CD14-positive monocyte (primary cell): ENCODE data around the gene TP73. TPM values are rescaled to one million over a fixed set of nuclear protein-coding genes. Genes with fewer than 3 reads are reported as not detected.

Source experiments
- DNase-seq, 3 donors: peaks; one replicate each; pipeline ENCODE4 v3.0.0-alpha.2; 2011 to 2022
- H2AFZ ChIP-seq: 2 replicates; pipeline ENCODE4 v1.6.0; 2012; ENCODE audit warnings: mild to moderate bottlenecking, low read depth, low read length, inconsistent platforms; ENCODE audit not compliant: insufficient read depth, poor library complexity, severe bottlenecking
- H3K27ac ChIP-seq, 2 donors: 1 replicate in 1 of 2; 2 replicates in 1 of 2; pipeline ENCODE4 v1.5.1; 2012 to 2013; ENCODE audit warnings: low read length in 2 of 2, control low read depth in 1 of 2, inconsistent platforms in 1 of 2, low read depth in 1 of 2, mild to moderate bottlenecking in 1 of 2
- H3K27me3 ChIP-seq, 2 donors: one replicate each; pipeline versions ENCODE4 v1.6.0 to v1.6.1; 2011 to 2013; ENCODE audit warnings: low read length in 2 of 2; ENCODE audit not compliant: control insufficient read depth in 2 of 2, insufficient read depth in 2 of 2
- H3K36me3 ChIP-seq, 2 donors: replicated peaks in 1 of 2; 1 replicate in 1 of 2; 2 replicates in 1 of 2; pipeline versions ENCODE4 v1.5.1 to v1.6.1; 2012 to 2013; ENCODE audit warnings: low read length in 2 of 2, control low read depth in 1 of 2, inconsistent platforms in 1 of 2, mild to moderate bottlenecking in 1 of 2; ENCODE audit not compliant: insufficient read depth in 2 of 2, control insufficient read depth in 1 of 2
- H3K4me1 ChIP-seq, 2 donors: 1 replicate in 1 of 2; 2 replicates in 1 of 2; pipeline versions ENCODE4 v1.5.1 to v1.6.1; 2012 to 2013; ENCODE audit warnings: low read length in 2 of 2, control low read depth in 1 of 2, inconsistent platforms in 1 of 2, mild to moderate bottlenecking in 1 of 2, moderate library complexity in 1 of 2; ENCODE audit not compliant: insufficient read depth in 2 of 2, control insufficient read depth in 1 of 2
- H3K4me2 ChIP-seq: replicated peaks from 2 replicates; pipeline ENCODE3; 2012; ENCODE audit warnings: low read length, moderate library complexity, mild to moderate bottlenecking; ENCODE audit not compliant: poor library complexity, severe bottlenecking; ENCODE audit errors: extremely low read depth
- H3K4me3 ChIP-seq, 3 experiments: fragments of 200-600 bp in 1 of 3; sonication (generic) in 1 of 3; replicated peaks in 1 of 3; 1 replicate in 2 of 3; 2 replicates in 1 of 3; pipeline ENCODE4 v1.5.1; 2011 to 2013; ENCODE audit warnings: low read length in 3 of 3, mild to moderate bottlenecking in 3 of 3, control low read depth in 2 of 3, low read depth in 2 of 3, inconsistent platforms in 1 of 3, moderate library complexity in 1 of 3
- H3K79me2 ChIP-seq: 2 replicates; pipeline ENCODE4 v1.6.0; 2012; ENCODE audit warnings: mild to moderate bottlenecking, control low read depth, inconsistent platforms, low read length, moderate library complexity; ENCODE audit not compliant: insufficient read depth
- H3K9ac ChIP-seq: 2 replicates; pipeline ENCODE4 v1.6.0; 2017; ENCODE audit warnings: low read length, mild to moderate bottlenecking; ENCODE audit not compliant: insufficient read depth, poor library complexity, severe bottlenecking
- H3K9me3 ChIP-seq, 2 donors: replicated peaks in 1 of 2; 1 replicate in 1 of 2; 2 replicates in 1 of 2; pipeline versions ENCODE4 v1.5.1 to v1.6.1; 2012 to 2013; ENCODE audit warnings: low read length in 2 of 2, control low read depth in 1 of 2; ENCODE audit not compliant: control insufficient read depth in 1 of 2, insufficient read depth in 1 of 2
- H4K20me1 ChIP-seq: 2 replicates; pipeline ENCODE4 v1.6.0; 2012; ENCODE audit warnings: mild to moderate bottlenecking, low read length, control low read depth, moderate library complexity; ENCODE audit not compliant: insufficient read depth
- H3K27ac Mint-ChIP-seq, 7 donors: one replicate each; pipeline ENCODE4 v1.8.0; 2020; ENCODE audit warnings: mild to moderate bottlenecking in 7 of 7, mixed read lengths in 7 of 7, moderate library complexity in 6 of 7, inconsistent platforms in 2 of 7
- H3K27me3 Mint-ChIP-seq, 3 donors: one replicate each; pipeline ENCODE4 v1.8.0; 2021 to 2022; ENCODE audit warnings: low read depth in 3 of 3, mild to moderate bottlenecking in 3 of 3, mixed read lengths in 3 of 3, moderate library complexity in 3 of 3, inconsistent platforms in 1 of 3
- H3K36me3 Mint-ChIP-seq, 2 donors: one replicate each; pipeline ENCODE4 v1.8.0; 2020; ENCODE audit warnings: mixed read lengths in 2 of 2, inconsistent platforms in 1 of 2, mild to moderate bottlenecking in 1 of 2
- H3K4me1 Mint-ChIP-seq: one replicate; pipeline ENCODE4 v1.8.0; 2020; ENCODE audit warnings: mild to moderate bottlenecking, mixed read lengths
- H3K4me3 Mint-ChIP-seq, 2 donors: one replicate each; pipeline ENCODE4 v1.8.0; 2020; ENCODE audit warnings: mild to moderate bottlenecking in 2 of 2, mixed read lengths in 2 of 2, moderate library complexity in 1 of 2
- H3K9me3 Mint-ChIP-seq, 7 donors: one replicate each; pipeline ENCODE4 v1.8.0; 2020 to 2022; ENCODE audit warnings: mixed read lengths in 7 of 7, mild to moderate bottlenecking in 6 of 7, moderate library complexity in 6 of 7, inconsistent platforms in 2 of 7
- CTCF ChIP-seq: fragments of 200-600 bp; IDR thresholded peaks from one replicate; pipeline ENCODE4 v1.8.0; 2022; ENCODE audit warnings: antibody characterized with exemption, mild to moderate bottlenecking
- WGBS: methylation state at CpG from one replicate; pipeline ENCODE4 v1.1.5; 2013; ENCODE audit warnings: missing lambda C conversion rate; ENCODE audit not compliant: insufficient coverage; 5-methylcytosine and 5-hydroxymethylcytosine counted together
- intact Hi-C, 2 donors: fragments of 100-400 bp; cut with micrococcal nuclease; formaldehyde crosslinking; loops; one replicate each; pipeline versions ENCODE4 v1.15.0 to v1.15.1; 2023
- polyA plus RNA-seq, 3 donors: library from polyadenylated mRNA; depleted of rRNA in 1 of 3; unstranded in 2 of 3; stranded (reverse) in 1 of 3; fragments of 300-500 nt in 2 of 3; fragments of >200 nt in 1 of 3; fragmentation: Illumina TruSeq in 2 of 3; gene quantifications; 1 replicate in 2 of 3; 2 replicates in 1 of 3; pipeline ENCODE4 v1.2.3, GENCODE V29; 2012 to 2021

Gene TP73
- polyA plus RNA-seq, 3 donors = 0.21 to 0.42 TPM; not detected in 1

GRCh38 chr1:3683992-3684391 is 31.7 kb downstream of the TP73 start:
- intact Hi-C loops = no loop called here

GRCh38 chr1:3685222-3685621 is 32.9 kb downstream of the TP73 start:
- Histone ChIP-seq H3K27ac (no peak overlapping the region), H3K4me1 (peaks cover 5 to 20% of the 10 kb centered on the region in 2 donors), H3K9me3 (no peaks in the 10 kb centered on the region), H3K79me2 (no peaks in the 10 kb centered on the region), H3K4me3 (no peak overlapping the region), H3K36me3 (no peaks in the 10 kb centered on the region), H3K4me2 (no peak overlapping the region), H2AFZ (no peak overlapping the region), H3K9ac (no peak overlapping the region), H4K20me1 (no peaks in the 10 kb centered on the region), H3K27me3 (no peaks in the 10 kb centered on the region)
- H3K27ac Mint-ChIP-seq = peak overlapping the region in 1 of 7 donors; percentile 66
- peaks cover 17% of the 10 kb centered on the region for H3K4me1 Mint-ChIP-seq
- no peaks in the 10 kb centered on the region for H3K36me3 Mint-ChIP-seq
- 96% methylated on average over 13 of the region's 14 CpGs for WGBS
- peaks cover 3 to 20% (median 3%) of the 10 kb centered on the region in 3 donors for H3K27me3 Mint-ChIP-seq
- no peak for TF ChIP-seq CTCF
- H3K9me3 Mint-ChIP-seq = peaks cover 0 to 1% (median 0%) of the 10 kb centered on the region in 7 donors
- H3K4me3 Mint-ChIP-seq = no peak overlapping the region
- DNase-seq = no peak
- intact Hi-C loops = no loop called here

More at GRCh38 chr1:3683992-3684391, 31.7 kb downstream of the TP73 start:
- H3K36me3 Mint-ChIP-seq = no peaks in the 10 kb centered on the region
- H3K9ac ChIP-seq = no peak overlapping the region
- H3K27me3 Mint-ChIP-seq = peaks cover 3 to 24% (median 9%) of the 10 kb centered on the region in 3 donors
- peak overlapping the region; percentile 57 for H2AFZ ChIP-seq
- no peaks in the 10 kb centered on the region for H4K20me1 ChIP-seq
- no peak overlapping the region for H3K27ac ChIP-seq
- H3K4me1 Mint-ChIP-seq = peaks cover 30% of the 10 kb centered on the region
- no peak overlapping the region for H3K4me3 ChIP-seq
- H3K4me3 Mint-ChIP-seq = peak overlapping the region in 1 of 2 donors; percentile 62
- H3K4me1 ChIP-seq = peaks cover 17 to 32% of the 10 kb centered on the region in 2 donors
- no peak for TF ChIP-seq CTCF
- 41% methylated on average over 21 of the region's 26 CpGs for WGBS
- no peaks in the 10 kb centered on the region for H3K36me3 ChIP-seq
- H3K9me3 ChIP-seq = no peaks in the 10 kb centered on the region
- H3K4me2 ChIP-seq = peak overlapping the region; percentile 33
- no peak overlapping the region for H3K27ac Mint-ChIP-seq
- peaks cover 0 to 3% (median 0%) of the 10 kb centered on the region in 7 donors for H3K9me3 Mint-ChIP-seq
- no peaks in the 10 kb centered on the region for H3K79me2 ChIP-seq
- DNase-seq = peak in 1 of 3 donors; percentile 20
- H3K27me3 ChIP-seq = no peaks in the 10 kb centered on the region
